ENCODE data around the gene CTBP1. TPM values are rescaled to one million over a fixed set of nuclear protein-coding genes. Genes with fewer than 3 reads are reported as not detected.

The CTBP1 gene
- total RNA-seq, 1 donor from 2014 or later, result 133 TPM

DNA sequence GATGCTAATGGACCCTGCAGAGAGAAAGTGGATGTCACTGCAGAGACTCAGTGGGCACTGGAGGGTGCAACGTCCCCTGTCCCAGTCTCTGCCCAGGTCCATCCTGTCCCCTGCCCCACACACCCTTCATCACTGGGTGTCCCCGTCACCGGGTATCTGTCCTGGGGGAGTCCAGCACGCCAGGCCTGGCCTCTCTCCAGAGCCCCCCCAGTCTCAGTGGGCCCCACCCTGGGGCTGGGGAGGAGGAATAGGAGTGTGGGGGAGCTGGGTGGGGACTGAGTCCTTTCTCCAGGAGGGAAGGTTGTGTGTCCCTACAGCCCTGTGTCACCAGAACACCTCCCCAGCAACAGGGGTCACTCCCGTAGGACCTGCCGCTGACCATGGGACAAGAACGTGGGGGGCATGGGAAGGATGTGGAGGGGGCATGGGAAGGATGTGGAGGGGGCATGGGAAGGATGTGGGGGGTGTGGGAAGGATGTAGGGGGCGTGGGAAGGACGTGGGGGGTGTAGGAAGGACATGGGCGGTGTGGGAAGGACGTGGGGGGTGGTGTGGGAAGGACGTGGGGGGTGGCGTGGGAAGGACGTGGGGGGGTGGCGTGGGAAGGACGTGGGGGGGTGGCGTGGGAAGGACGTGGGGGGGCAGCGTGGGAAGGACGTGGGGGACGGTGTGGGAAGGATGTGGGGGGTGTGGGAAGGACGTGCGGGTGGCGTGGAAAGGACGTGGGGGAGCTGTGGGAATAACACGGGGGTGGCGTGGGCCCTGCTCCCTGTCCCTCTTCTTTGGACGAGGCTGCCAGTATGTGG is 55.5 kb downstream of the CTBP1 start:
- ATAC-seq (no peak), DNase-seq (no peak)
- intact Hi-C loops (cut with micrococcal nuclease), result no loop called here

DNA sequence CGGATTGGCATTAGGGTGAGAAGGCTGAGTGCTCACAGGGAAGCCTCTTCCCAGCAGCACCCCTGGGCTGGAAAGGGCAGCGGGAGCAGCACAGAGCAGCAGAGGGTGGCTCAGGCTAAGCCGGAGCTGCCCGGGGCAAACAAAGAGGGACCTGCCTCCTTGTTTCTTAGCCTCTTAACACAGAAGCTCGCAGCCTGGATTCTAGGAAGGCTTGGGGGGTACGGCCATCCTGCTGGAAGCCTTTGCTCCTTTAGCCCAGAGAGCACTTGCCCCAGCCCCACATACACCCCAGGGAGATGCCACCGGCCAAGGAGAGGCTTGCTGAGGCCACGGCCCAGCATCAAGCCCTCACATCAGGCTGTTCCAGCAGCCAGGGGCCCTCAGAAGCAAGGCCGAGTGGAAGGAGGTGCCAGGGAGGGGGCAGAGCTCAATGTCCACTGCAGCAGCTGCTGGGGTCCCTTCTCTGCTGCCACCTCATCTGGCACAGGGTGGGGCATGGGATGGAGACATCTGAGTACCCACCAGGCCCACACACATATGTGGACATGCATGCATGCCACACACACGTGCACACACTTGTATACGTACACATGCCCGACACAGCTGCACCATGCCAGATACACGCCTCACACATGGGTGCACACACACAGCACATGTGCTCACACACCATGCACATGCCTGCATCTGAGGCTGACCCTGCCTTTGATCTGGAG is 56.3 kb downstream of the CTBP1 start:
- peak; percentile 27 for DNase-seq
- peak; percentile 72 for ATAC-seq
- intact Hi-C loops (cut with micrococcal nuclease), result no loop called here

DNA sequence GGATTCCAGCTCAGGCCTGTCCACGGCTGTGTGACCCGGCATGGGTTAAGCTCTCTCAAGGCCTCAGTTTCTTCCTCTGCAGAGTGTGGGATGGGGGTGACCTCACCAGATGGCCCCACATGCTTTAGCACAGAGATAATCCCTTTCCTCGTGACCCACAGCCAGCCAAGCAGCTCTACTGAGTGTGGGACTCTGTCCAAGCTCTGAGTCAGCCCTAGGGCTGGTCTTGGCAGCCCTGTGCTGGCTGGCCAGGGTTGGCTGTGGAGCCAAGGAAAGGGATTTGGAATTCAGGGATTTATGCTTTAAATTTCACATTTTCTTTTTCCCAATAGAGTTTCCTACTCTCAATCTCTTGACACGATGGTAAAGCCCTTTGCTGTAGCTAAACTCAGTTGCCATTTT is 56.8 kb downstream of the CTBP1 start:
- peak; percentile 93 for ATAC-seq
- peak; percentile 86 for DNase-seq
- intact Hi-C loops (cut with micrococcal nuclease), result no loop called here

DNA sequence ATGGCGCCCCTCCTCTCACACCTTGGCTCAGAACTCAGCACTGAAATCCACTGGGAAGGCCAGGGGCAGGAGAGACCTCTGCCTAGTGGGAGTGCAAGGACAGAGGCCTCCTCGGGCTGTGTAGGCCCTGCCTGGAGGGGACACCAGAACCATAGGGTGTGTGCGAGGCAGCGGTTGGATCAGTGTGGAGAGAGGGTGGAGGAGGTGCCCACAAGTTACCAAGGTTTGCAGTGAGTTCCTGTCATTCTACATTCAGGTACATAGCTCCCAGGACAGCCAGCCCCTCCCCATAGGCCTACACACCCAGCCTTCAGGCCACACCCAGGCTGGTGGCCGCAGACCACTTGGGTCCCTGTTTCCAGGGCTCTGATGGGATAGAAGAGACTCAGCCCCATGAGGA is 57.3 kb downstream of the CTBP1 start:
- intact Hi-C loops (cut with micrococcal nuclease), result no loop called here
- ATAC-seq (peak; percentile 3), DNase-seq (peak; percentile 35)

DNA sequence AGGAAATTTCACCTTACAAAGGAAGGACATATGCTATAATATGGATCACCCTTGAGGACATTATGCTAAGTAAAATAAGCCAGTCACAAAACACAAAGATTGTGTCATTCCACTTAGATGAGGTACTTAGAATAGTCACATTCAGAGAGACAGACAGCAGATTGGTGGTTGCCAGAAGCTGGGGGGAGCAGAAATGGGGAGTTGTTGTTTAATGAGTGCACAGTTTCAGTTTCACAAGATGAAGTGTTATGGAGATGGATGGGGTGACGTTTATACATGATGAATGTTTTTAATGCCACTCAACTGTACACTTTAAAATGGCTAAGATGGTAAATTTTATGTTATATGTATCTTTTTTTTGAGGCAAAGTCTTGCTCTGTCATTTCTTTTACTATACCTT is 61.7 kb downstream of the CTBP1 start:
- ATAC-seq (peak; percentile 25), DNase-seq (peak; percentile 12)
- intact Hi-C loops (cut with micrococcal nuclease), result no loop called here

DNA sequence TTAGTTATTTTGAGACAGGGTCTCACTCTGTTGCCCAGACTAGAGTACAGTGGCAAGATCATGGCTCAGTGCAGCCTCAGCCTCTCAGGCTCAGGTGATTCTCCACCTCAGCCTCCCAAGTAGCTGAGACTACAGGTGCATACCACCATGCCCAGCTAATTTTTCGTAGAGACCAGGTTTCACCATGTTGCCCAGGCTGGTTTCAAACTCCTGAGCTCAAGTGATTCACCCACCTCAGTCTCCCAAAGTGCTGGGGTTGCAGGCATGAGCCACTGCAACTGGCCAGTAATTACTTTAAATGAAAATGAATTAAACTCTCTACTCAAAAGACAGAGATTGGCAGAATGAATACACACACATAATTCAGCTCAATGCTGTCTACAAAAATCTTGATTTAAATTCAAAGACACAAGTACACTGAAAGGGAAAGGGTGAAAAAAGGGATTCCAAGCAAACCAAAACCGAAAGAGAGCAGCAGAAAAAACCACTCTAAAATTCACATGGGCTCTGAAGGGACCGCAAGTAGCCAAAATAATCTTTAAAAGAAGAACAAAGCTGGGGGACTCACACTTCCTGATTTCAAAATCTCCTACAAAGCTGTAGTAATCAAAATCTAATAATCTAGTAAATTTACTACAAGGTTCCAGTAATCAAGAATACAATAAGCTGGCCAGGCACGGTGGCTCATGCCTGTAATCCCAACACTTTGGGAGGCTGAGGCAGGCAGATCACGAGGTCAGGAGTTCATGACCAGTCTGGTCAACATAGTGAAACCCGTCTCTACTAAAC is 64.8 kb downstream of the CTBP1 start:
- intact Hi-C loops (cut with micrococcal nuclease), result no loop called here
- DNase-seq, result peak; percentile 19
- peak; percentile 37 for ATAC-seq

DNA sequence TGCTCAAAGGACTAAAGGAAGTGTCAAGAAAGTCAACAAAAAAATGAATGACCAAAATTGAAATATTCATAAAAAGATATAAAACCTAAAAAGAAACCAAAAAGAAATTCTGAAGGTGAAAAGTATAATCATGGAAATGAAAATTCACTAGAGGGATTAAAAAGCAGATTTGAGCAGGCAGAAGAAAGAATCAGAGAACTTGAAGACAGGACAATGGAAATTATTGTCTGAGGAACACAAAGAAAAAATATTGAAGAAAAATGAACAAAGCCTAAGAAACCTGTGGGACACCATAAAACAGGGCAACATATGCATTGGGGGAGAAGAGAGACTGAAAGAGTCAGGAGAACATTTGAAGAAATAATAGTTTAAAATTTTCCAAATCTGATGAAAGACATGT is 66.6 kb downstream of the CTBP1 start:
- intact Hi-C loops (cut with micrococcal nuclease), result no loop called here
- no peak for DNase-seq
- no peak for ATAC-seq

DNA sequence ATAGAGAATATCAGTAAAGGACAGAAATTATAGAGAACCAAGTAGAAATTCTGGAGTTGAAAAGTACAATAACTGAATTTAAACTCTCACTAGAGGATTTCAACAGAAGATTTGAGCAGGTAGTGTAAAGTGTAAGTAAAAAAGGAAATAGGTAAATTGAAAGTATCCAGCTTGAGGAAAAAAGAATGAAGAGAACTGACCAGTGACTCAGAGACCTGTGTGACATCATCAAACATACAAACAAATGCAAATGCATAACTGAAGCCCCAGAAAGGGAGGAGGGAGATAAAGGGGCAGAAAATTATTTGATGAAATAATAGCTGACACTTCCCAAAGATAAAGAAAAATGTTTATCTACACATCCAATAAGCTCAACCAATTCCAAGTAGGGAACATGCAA is 68.3 kb downstream of the CTBP1 start:
- intact Hi-C loops (cut with micrococcal nuclease), result no loop called here
- ATAC-seq (no peak), DNase-seq (no peak)

DNA sequence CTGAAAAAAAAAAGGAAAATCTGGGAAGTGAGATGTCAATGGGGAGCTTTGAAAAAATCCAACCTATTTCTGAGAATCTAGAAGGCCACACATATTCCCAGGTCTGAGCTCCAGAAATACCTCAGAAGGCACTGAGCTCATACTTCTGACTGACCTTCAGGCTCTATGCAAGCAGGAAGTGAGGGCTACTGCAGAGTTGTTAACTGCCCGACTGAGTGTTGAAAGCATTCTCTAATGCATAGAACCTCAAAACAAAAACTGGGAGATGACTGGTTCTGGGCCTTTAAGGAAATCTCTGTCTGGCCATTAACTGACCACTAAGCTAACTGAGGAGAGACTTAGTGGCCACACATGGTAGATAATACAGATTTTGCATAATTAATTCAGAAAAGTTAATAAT is 69.0 kb downstream of the CTBP1 start:
- no peak for ATAC-seq
- intact Hi-C loops (cut with micrococcal nuclease), result no loop called here

DNA sequence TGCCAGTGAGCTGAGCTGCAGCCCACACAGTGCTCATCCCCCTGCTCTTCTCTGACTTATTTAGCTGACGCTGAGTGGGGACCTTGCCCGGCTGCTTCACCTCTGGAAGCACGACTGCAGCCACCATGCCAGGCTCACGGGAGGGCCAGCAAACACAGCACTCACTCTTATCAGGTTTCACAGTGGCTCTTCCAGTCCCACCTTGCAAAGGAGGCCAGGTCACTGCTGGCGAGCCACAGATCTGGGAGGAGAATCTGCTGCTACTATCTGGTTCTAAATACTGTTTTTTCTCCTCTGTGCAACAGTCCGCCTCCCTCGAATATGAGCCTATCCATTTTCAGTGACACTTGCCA is 69.9 kb downstream of the CTBP1 start:
- ATAC-seq (peak; percentile 36), DNase-seq (no peak)

More for the DNA sequence above, 69.0 kb downstream of the CTBP1 start:
- no peak for DNase-seq

DNA sequence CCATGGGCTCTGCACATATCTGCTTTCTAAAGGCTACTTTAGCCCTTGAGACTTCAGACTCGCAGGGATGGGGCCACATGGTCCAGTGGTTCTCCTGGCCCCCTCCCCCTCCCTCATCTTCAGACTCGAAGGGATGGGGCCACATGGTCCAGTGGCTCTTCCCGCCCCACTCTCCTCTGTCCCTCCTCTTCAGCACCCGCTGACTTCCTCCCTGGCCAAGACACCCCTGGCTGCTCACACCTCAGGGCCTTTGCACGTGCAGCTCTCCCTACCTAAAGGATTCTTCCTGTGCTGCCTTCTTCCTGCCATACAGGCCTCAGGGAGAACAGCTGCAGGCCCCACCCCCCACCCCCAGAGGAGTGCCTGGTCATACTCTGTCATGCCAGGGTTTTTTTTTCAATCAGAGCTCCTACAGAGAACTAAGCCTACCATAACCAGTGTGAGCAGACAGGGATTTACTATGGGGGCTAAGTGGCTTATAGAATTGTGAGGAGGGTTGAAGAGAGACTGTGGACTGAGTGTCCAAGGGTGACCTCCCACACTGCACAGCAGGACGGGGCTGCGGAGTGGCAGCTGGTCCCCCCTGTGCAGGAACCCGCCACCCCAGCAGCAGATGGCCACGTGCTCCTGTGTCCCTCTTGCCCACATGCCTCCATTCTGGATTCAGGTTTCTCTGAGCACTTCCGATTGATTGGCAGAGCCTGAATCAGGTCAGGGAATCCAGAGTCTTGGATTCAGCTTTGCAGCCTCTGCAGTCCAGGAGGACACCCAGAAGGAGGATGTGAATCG is 70.4 kb downstream of the CTBP1 start:
- DNase-seq (no peak), ATAC-seq (no peak)
- intact Hi-C loops (cut with micrococcal nuclease), result no loop called here

More for the DNA sequence above, 69.9 kb downstream of the CTBP1 start:
- intact Hi-C loops (cut with micrococcal nuclease), result no loop called here

DNA sequence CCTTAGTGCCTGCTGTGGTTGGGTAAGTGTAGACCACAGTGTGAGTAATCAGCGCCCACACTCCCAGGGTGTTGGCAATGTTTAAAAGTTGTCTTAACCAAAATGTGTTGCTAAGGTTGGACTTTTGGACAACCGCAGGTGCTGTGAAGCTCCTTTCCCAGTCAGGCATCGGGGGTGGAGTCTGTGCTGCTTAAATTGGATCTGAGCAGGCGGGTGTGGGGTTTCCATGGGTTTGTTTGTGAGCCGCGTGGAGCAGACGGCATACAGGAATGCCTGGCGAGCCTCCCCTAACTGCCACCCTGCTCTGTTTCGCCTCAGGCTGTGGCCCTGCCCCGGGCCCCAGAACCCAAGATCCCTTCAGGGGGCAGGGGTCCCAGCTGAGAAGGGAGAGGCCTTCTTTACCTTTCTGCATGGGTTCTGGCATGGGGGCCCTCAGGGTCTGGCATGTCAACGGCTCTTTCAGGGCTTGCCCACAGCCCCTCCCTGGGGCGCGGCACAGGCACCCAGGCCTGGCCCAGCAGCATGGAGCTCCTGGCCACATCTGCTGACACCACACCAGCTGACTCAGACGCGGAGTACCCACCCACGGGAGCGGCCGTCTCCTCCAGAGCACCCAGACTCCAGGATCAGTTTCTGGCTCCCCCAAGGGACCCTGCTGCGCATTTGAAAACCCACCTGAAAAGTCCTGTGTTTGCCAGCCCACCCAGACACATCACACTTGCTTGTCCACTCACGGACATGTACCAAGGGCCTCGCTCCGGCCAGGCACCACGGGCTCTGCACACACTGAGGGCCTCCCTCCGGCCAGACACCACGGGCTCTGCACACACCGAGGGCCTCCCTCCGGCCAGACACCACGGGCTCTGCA is 71.4 kb downstream of the CTBP1 start:
- ATAC-seq (peak; percentile 68), DNase-seq (peak; percentile 67)
- intact Hi-C loops (cut with micrococcal nuclease), result no loop called here

DNA sequence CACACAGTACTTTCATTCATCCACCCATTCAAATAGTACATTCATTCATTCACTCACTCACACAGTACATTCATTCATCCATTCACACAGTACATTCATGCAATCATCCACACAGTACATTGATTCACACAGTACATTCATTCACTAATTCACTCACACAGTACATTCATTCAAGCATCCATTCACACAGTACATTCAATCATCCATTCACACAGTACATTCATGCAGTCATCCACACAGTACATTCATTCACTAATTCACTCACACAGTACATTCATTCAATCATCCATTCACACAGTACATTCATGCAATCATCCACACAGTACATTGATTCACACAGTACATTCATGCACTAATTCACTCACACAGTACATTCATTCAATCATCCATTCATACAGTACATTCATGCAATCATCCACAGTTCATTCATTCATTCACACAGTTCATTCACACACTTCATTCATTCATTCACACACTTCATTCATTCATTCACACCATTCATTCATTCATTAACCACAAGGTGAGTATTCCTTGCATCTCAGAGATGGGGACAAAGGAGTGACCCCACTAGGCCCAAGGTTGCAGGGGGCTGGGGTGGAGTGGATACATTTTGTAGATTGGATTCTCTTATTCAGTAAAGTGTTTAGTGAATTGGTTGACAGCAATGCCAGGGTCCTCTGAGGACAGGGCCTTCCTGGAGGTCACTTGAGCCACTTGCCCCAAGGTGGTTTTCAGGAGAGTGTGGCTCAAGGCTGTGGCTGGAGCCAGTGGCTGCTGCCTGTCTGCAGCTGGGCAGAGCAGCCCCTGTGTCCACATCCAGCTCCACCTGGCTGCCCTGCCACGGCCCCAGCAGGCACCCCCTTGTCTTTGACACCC is 72.3 kb downstream of the CTBP1 start:
- intact Hi-C loops (cut with micrococcal nuclease), result no loop called here
- ATAC-seq (no peak), DNase-seq (no peak)

DNA sequence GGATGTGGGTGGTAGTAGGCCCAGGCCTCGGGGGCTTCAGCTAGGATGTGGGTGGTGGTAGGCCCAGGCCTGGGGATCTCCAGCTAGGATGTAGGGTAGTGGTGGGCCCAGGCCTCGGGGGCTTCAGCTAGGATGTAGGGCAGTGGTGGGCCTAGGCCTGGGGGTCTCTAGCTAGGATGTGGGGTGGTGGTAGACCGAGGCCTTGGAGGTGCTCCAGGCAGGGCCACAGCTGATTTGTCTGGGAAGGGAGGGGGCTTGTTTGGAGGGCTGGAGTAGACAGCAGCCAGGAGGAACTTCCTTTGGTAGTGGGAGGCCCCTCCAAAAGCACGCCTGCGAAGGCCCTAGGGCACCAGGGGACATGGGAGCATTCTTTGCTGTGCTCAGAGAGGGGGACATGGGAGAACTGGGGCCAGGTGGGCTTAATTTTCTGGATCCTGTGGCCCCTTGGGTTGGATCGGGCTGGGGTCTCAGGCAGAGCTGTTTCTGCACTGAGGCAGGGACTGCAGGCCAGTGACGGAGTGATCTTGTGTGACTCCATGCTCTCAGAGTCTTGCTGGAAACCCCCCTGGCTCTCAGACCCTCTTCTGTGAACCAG is 73.2 kb downstream of the CTBP1 start:
- DNase-seq, result no peak
- no peak for ATAC-seq
- intact Hi-C loops (cut with micrococcal nuclease), result no loop called here

DNA sequence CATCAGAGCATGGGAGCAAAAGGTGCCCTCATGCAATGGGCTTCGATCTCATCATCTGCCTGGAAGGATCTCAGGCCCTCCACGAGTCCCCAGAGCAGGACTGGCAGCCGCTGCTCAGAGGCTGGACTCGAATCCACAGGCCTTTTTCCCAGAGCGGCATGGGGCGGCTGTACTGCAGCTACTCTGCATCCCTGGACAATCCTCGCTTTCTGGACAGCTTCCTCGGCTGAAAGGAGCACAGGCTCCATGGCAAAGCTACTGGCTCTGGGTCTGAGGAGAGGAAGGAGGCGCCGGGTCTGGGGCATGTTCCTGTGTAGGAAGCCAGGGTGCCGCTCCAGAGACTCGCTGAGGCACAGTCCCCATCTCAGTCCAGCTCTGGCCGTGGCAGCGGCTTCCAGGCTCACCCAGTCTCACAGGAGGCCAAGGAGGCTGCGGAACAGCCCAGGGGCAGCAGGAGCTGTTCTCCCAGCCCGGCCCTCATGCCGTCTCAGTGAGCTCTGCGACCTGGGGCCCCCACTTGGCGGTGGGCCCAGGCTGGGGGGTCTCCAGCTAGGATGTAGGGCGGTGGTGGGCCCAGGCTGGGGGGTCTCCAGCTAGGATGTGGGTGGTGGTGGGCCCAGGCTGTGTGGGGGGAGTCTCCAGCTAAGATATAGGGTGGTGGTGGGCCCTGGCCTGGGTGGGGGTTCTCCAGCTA is 73.8 kb downstream of the CTBP1 start:
- no peak for ATAC-seq
- intact Hi-C loops (cut with micrococcal nuclease), result no loop called here
- peak; percentile 25 for DNase-seq

DNA sequence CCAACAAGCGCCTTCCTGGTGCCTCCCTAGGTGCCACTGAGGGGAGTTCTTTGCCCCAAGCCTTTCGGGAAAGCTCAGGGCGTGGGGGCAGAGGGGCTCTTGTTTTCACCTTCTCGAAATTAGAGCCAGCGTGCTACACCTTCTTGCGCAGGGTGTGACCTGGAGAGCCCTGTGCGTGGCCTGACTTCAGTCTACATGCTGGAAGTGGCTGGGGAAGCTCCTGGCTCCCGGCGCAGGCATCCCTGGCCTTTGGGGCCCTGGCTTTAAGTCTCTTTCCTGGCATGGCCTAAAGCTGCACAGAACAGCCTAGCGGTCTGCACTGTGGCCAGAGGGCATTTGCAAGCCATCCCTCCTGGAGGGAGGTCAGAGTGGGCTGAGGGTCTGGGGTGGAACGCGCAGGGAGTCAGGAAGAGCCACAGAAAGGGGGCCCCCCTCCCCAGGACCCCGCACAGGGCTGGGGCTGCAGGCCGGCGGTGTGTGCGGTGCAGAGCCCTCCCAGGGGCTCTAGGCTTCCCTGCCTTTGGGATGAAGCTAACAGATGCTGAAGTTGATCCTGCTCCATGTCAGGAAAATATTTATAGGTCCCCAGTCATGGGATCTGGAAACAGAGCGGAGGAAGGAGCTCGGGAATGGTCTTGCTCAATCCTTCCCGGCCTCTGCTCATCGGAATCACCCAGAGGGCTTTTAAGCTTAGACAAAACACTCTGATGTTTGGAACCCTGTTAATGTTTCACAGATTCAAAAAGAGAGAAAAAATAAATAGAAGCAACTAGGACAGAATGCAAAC is 75.8 kb downstream of the CTBP1 start:
- intact Hi-C loops (cut with micrococcal nuclease), result no loop called here
- ATAC-seq (peak; percentile 73), DNase-seq (peak; percentile 47)
